WTC11 (cell line): ENCODE results near the gene HOXA9. TPM values are rescaled to one million over a fixed set of nuclear protein-coding genes. Genes with fewer than 3 reads are reported as not detected.

Experiments
- ATAC-seq: fragments of 200-7000 bp; cut with Tn5 transposase; 2 replicates; pipeline ENCODE4 v1.10.0; 2021; ENCODE audit warnings: mild to moderate bottlenecking, moderate library complexity
- CTCF ChIA-PET: fragments of 300-600 bp; sonication (Branson Sonifier 250); formaldehyde crosslinking; loops from one replicate; lab custom pipeline; 2021; ENCODE audit warnings: antibody characterized with exemption; lab: Charles Lee
- POLR2A ChIA-PET: fragments of 350-600 bp; sonication (Branson Sonifier 250); formaldehyde crosslinking; loops from one replicate; lab custom pipeline; 2021; ENCODE audit warnings: antibody characterized with exemption; lab: Charles Lee
- DNase-seq: peaks from one replicate; pipeline ENCODE4 v3.0.0; 2021; ENCODE audit warnings: low spot score
- H3K27ac Mint-ChIP-seq: 2 replicates; pipeline ENCODE4 v1.8.0; 2021; ENCODE audit warnings: mixed read lengths
- H3K27me3 Mint-ChIP-seq: 2 replicates; pipeline ENCODE4 v1.8.0; 2021; ENCODE audit warnings: low read depth, mild to moderate bottlenecking, moderate library complexity, mixed read lengths
- H3K36me3 Mint-ChIP-seq: 2 replicates; pipeline ENCODE4 v1.8.0; 2021; ENCODE audit warnings: mixed read lengths
- H3K4me1 Mint-ChIP-seq: 2 replicates; pipeline ENCODE4 v1.8.0; 2022; ENCODE audit warnings: mixed read lengths
- H3K4me3 Mint-ChIP-seq: 2 replicates; pipeline ENCODE4 v1.8.0; 2021; ENCODE audit warnings: mild to moderate bottlenecking, moderate library complexity, mixed read lengths
- H3K9me3 Mint-ChIP-seq: 2 replicates; pipeline ENCODE4 v1.8.0; 2021; ENCODE audit warnings: mixed read lengths
- CDX4 ChIP-seq: fragments of 250-450 bp; sonication (Bioruptor Pico); IDR thresholded peaks from 2 replicates; pipeline ENCODE4 v1.9.0; 2021; ENCODE audit warnings: moderate library complexity, mild to moderate bottlenecking, inconsistent platforms, borderline replicate concordance
- CREM ChIP-seq: sonication (generic); formaldehyde crosslinking; IDR thresholded peaks from 2 replicates; pipeline ENCODE4 v1.8.1; 2022; ENCODE audit warnings: mild to moderate bottlenecking, missing genetic modification reagents, moderate library complexity
- E2F5 ChIP-seq: sonication (generic); formaldehyde crosslinking; IDR thresholded peaks from 2 replicates; pipeline ENCODE4 v1.8.1; 2022; ENCODE audit warnings: mild to moderate bottlenecking, moderate library complexity, missing genetic modification reagents
- ELF4 ChIP-seq: sonication (generic); formaldehyde crosslinking; IDR thresholded peaks from 2 replicates; pipeline ENCODE4 v1.8.1; 2022; ENCODE audit warnings: low read depth, mild to moderate bottlenecking, moderate library complexity, missing genetic modification reagents
- EMX1 ChIP-seq: fragments of 250-450 bp; sonication (Bioruptor Pico); IDR thresholded peaks from 2 replicates; pipeline ENCODE4 v1.8.0; 2021; ENCODE audit warnings: mild to moderate bottlenecking
- ETV6 ChIP-seq: sonication (generic); formaldehyde crosslinking; IDR thresholded peaks from 2 replicates; pipeline ENCODE4 v1.8.1; 2022; ENCODE audit warnings: mild to moderate bottlenecking, missing genetic modification reagents
- FOXJ3 ChIP-seq: sonication (generic); formaldehyde crosslinking; IDR thresholded peaks from 2 replicates; pipeline ENCODE4 v1.9.0; 2021; ENCODE audit warnings: missing genetic modification reagents, mild to moderate bottlenecking, borderline replicate concordance
- GABPB1 ChIP-seq: sonication (generic); formaldehyde crosslinking; IDR thresholded peaks from 2 replicates; pipeline ENCODE4 v1.8.1; 2023; ENCODE audit warnings: mild to moderate bottlenecking, missing genetic modification reagents
- HMGXB4 ChIP-seq: sonication (generic); formaldehyde crosslinking; IDR thresholded peaks from 2 replicates; pipeline ENCODE4 v1.8.1; 2023; ENCODE audit warnings: mild to moderate bottlenecking, moderate library complexity, missing genetic modification reagents
- NFYB ChIP-seq: sonication (generic); formaldehyde crosslinking; conservative IDR thresholded peaks from 2 replicates; pipeline ENCODE4 v1.8.0; 2022; ENCODE audit warnings: low read depth, missing genetic modification reagents
- PRRX2 ChIP-seq: fragments of 250-450 bp; sonication (Bioruptor Pico); IDR thresholded peaks from 2 replicates; pipeline ENCODE4 v1.8.0; 2021; ENCODE audit warnings: mild to moderate bottlenecking
- TEAD1 ChIP-seq: sonication (generic); formaldehyde crosslinking; IDR thresholded peaks from 2 replicates; pipeline ENCODE4 v1.8.0; 2022; ENCODE audit warnings: mild to moderate bottlenecking, missing genetic modification reagents
- ZBTB21 ChIP-seq: sonication (generic); formaldehyde crosslinking; IDR thresholded peaks from 2 replicates; pipeline ENCODE4 v1.8.1; 2023; ENCODE audit warnings: mild to moderate bottlenecking, missing genetic modification reagents, borderline replicate concordance
- ZNF219 ChIP-seq: sonication (generic); formaldehyde crosslinking; IDR thresholded peaks from 2 replicates; pipeline ENCODE4 v1.8.0; 2023; ENCODE audit warnings: missing genetic modification reagents, mild to moderate bottlenecking, borderline replicate concordance
- ZNF263 ChIP-seq: sonication (generic); formaldehyde crosslinking; IDR thresholded peaks from 2 replicates; pipeline ENCODE4 v1.8.1; 2022; ENCODE audit warnings: low read depth, mild to moderate bottlenecking, moderate library complexity, missing genetic modification reagents
- ZNF425 ChIP-seq: fragments of 250-450 bp; sonication (Bioruptor Pico); conservative IDR thresholded peaks from 2 replicates; pipeline ENCODE4 v1.9.0; 2021; ENCODE audit warnings: mild to moderate bottlenecking
- ZNF532 ChIP-seq: fragments of 250-450 bp; sonication (Bioruptor Pico); IDR thresholded peaks from 2 replicates; pipeline ENCODE4 v1.9.0; 2021; ENCODE audit warnings: mild to moderate bottlenecking, borderline replicate concordance
- total RNA-seq: library from RNA; stranded (reverse); gene quantifications from 3 replicates; pipeline ENCODE4 v1.2.3, GENCODE V29; 2021

Gene HOXA9
- total RNA-seq, 1 experiment from 2014 or later, result not detected

- Mint-ChIP-seq H3K36me3 (0 out of 2 replicates have a peak, but pooled peaks cover 2% of the 10 kb centered on the region), H3K27ac (no peak overlapping the region), H3K27me3 (peaks cover 99% of the 10 kb centered on the region), H3K4me3 (peak overlapping the region; percentile 50; the same call in 1 of the 2 replicates)
- DNase-seq, result no peak
- CTCF ChIA-PET, result interaction anchor here (0.9 to 2.3 kb wide), 6 partner anchors 9 to 77 kb away, joined by 3 to 6 read pairs (median 4); partner anchors contain the start of genes HOXA11 and HOXA9
- TF ChIP-seq CREM (CRISPR knock-in tag) (no peak), EMX1 (CRISPR knock-in tag) (no peak), ZNF425 (CRISPR knock-in tag) (no peak), E2F5 (CRISPR knock-in tag) (no peak), NFYB (no peak), TEAD1 (CRISPR knock-in tag) (no peak), ELF4 (CRISPR knock-in tag) (no peak), ZBTB21 (CRISPR knock-in tag) (no peak), GABPB1 (CRISPR knock-in tag) (no peak), ZNF263 (CRISPR knock-in tag) (no peak), CDX4 (CRISPR knock-in tag) (no peak), ZNF532 (CRISPR knock-in tag) (no peak), ZNF219 (CRISPR knock-in tag) (no peak), HMGXB4 (CRISPR knock-in tag) (no peak), FOXJ3 (CRISPR knock-in tag) (no peak), PRRX2 (CRISPR knock-in tag) (no peak), ETV6 (CRISPR knock-in tag) (no peak)
- TF ChIP-seq, all 79 proteins: peak for 0
- Mint-ChIP-seq H3K4me1 (peaks cover 27% of the 10 kb centered on the region), H3K9me3 (no peaks in the 10 kb centered on the region)
- peak; percentile 10; the same call in 1 of the 2 replicates for ATAC-seq
- POLR2A ChIA-PET, result no interaction called here
Measured at GRCh38 chr7:27174874-27175625, 9.7 kb upstream of the HOXA9 start.
